ENCODE measurements around the gene STAG2. TPM values are rescaled to one million over a fixed set of nuclear protein-coding genes. Genes with fewer than 3 reads are reported as not detected.

The STAG2 gene
- total and polyA plus RNA-seq, 2 experiments from 2014 or later, result 68.8 to 92.8 TPM

DNA sequence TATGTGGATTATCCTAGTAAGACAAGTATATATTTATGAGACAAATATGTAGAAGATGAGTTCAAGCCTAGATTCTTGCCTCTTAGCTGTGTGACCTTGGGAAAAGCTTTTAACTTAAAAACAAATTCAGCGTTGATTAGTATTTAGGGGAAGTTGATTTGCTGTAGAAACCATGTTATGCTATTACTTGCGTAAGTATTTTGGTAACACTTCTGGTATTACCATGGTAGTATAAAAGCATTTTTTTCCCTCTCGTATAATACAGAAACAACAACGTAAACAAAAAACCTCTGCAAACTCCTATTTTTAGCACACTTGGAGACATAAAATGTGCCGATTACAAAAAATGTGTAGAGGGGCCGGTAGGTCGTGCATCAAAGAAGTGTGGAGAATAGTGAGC lies 33.2 kb downstream of the STAG2 start:
- Histone ChIP-seq H3K79me2 (replicated peaks; ENCODE audit: insufficient read depth) (peaks cover 100% of the 10 kb centered on the region), H3K27me3 (ENCODE audit: insufficient read depth) (no peaks in the 10 kb centered on the region), H3K4me1 (ENCODE audit: insufficient read depth) (peaks cover 16% of the 10 kb centered on the region), H2AFZ (no peak overlapping the region), H3K4me2 (no peak overlapping the region), H3K9me2 (ENCODE audit: insufficient read depth) (no peaks in the 10 kb centered on the region), H3K4me3 (no peak overlapping the region), H3F3A (replicated peaks; ENCODE audit: low read depth) (no peaks in the 10 kb centered on the region), H3K36me3 (ENCODE audit: insufficient read depth) (no peaks in the 10 kb centered on the region), H3K27ac (ENCODE audit: low read depth) (no peak overlapping the region), H4K20me1 (replicated peaks; ENCODE audit: insufficient read depth) (peaks cover 18% of the 10 kb centered on the region)
- Mint-ChIP-seq H3K27ac (no peak overlapping the region), H3K4me3 (no peak overlapping the region), H3K9me3 (no peaks in the 10 kb centered on the region), H3K36me3 (ENCODE audit: low read depth) (peaks cover 4% of the 10 kb centered on the region; the same call in 1 of the 3 replicates), H3K4me1 (peaks cover 17% of the 10 kb centered on the region), H3K27me3 (ENCODE audit: insufficient read depth, low read depth, poor library complexity) (no peaks in the 10 kb centered on the region)
- TF ChIP-seq CREB1 (CRISPR knock-in tag; IDR thresholded peaks at IDR 0.05; ENCODE audit: low read depth), result no peak
- TF ChIP-seq, protein P1, sequence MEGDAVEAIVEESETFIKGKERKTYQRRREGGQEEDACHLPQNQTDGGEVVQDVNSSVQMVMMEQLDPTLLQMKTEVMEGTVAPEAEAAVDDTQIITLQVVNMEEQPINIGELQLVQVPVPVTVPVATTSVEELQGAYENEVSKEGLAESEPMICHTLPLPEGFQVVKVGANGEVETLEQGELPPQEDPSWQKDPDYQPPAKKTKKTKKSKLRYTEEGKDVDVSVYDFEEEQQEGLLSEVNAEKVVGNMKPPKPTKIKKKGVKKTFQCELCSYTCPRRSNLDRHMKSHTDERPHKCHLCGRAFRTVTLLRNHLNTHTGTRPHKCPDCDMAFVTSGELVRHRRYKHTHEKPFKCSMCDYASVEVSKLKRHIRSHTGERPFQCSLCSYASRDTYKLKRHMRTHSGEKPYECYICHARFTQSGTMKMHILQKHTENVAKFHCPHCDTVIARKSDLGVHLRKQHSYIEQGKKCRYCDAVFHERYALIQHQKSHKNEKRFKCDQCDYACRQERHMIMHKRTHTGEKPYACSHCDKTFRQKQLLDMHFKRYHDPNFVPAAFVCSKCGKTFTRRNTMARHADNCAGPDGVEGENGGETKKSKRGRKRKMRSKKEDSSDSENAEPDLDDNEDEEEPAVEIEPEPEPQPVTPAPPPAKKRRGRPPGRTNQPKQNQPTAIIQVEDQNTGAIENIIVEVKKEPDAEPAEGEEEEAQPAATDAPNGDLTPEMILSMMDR (conservative IDR thresholded peaks at IDR 0.05; ENCODE audit: low read depth in 2 of 2), result no peak
- TF ChIP-seq EZH2phosphoT487 (IDR thresholded peaks at IDR 0.05; ENCODE audit: unreplicated experiment), result no peak
- TF ChIP-seq EZH2 (IDR thresholded peaks at IDR 0.05; ENCODE audit: low read depth, unreplicated experiment), result no peak
- DNase-seq (ENCODE audit: low spot score) (no peak), ATAC-seq (no peak)

DNA sequence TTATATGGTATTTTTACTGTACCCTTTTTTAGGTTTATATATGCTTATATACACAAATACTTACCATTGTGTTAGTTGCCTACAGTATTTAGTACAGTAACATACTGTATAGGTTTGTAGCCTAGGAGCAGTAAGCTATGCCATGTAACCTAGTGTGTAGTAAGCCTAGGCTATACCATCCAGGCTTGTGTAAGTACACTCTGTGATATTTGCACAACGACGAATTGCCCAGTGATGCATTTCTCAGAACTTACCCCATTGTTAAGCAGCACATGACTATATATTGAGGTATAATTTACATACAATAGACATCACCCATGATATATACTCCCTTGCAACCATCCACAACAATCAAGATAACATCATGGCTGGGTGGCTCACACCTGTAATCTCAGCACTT lies 40.1 kb downstream of the STAG2 start:
- no peak overlapping the region for H2AFZ ChIP-seq
- Mint-ChIP-seq H3K27ac (no peak overlapping the region), H3K27me3 (ENCODE audit: insufficient read depth, low read depth, poor library complexity) (no peaks in the 10 kb centered on the region), H3K9me3 (no peaks in the 10 kb centered on the region), H3K36me3 (ENCODE audit: low read depth) (no peaks in the 10 kb centered on the region; the same call in 2 of the 3 replicates), H3K4me3 (no peak overlapping the region), H3K4me1 (peaks cover 8% of the 10 kb centered on the region)
- no peaks in the 10 kb centered on the region for H3K27me3 ChIP-seq (ENCODE audit: insufficient read depth)
- no peak overlapping the region for H3K27ac ChIP-seq (ENCODE audit: low read depth)
- no peak for TF ChIP-seq EZH2 (IDR thresholded peaks at IDR 0.05; ENCODE audit: low read depth, unreplicated experiment)
- TF ChIP-seq, protein P2, sequence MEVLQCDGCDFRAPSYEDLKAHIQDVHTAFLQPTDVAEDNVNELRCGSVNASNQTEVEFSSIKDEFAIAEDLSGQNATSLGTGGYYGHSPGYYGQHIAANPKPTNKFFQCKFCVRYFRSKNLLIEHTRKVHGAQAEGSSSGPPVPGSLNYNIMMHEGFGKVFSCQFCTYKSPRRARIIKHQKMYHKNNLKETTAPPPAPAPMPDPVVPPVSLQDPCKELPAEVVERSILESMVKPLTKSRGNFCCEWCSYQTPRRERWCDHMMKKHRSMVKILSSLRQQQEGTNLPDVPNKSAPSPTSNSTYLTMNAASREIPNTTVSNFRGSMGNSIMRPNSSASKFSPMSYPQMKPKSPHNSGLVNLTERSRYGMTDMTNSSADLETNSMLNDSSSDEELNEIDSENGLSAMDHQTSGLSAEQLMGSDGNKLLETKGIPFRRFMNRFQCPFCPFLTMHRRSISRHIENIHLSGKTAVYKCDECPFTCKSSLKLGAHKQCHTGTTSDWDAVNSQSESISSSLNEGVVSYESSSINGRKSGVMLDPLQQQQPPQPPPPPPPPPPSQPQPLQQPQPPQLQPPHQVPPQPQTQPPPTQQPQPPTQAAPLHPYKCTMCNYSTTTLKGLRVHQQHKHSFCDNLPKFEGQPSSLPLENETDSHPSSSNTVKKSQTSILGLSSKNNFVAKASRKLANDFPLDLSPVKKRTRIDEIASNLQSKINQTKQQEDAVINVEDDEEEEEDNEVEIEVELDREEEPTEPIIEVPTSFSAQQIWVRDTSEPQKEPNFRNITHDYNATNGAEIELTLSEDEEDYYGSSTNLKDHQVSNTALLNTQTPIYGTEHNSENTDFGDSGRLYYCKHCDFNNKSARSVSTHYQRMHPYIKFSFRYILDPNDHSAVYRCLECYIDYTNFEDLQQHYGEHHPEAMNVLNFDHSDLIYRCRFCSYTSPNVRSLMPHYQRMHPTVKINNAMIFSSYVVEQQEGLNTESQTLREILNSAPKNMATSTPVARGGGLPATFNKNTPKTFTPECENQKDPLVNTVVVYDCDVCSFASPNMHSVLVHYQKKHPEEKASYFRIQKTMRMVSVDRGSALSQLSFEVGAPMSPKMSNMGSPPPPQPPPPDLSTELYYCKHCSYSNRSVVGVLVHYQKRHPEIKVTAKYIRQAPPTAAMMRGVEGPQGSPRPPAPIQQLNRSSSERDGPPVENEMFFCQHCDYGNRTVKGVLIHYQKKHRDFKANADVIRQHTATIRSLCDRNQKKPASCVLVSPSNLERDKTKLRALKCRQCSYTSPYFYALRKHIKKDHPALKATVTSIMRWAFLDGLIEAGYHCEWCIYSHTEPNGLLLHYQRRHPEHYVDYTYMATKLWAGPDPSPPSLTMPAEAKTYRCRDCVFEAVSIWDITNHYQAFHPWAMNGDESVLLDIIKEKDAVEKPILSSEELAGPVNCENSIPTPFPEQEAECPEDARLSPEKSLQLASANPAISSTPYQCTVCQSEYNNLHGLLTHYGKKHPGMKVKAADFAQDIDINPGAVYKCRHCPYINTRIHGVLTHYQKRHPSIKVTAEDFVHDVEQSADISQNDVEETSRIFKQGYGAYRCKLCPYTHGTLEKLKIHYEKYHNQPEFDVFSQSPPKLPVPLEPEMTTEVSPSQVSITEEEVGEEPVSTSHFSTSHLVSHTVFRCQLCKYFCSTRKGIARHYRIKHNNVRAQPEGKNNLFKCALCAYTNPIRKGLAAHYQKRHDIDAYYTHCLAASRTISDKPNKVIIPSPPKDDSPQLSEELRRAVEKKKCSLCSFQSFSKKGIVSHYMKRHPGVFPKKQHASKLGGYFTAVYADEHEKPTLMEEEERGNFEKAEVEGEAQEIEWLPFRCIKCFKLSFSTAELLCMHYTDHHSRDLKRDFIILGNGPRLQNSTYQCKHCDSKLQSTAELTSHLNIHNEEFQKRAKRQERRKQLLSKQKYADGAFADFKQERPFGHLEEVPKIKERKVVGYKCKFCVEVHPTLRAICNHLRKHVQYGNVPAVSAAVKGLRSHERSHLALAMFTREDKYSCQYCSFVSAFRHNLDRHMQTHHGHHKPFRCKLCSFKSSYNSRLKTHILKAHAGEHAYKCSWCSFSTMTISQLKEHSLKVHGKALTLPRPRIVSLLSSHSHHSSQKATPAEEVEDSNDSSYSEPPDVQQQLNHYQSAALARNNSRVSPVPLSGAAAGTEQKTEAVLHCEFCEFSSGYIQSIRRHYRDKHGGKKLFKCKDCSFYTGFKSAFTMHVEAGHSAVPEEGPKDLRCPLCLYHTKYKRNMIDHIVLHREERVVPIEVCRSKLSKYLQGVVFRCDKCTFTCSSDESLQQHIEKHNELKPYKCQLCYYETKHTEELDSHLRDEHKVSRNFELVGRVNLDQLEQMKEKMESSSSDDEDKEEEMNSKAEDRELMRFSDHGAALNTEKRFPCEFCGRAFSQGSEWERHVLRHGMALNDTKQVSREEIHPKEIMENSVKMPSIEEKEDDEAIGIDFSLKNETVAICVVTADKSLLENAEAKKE (CRISPR knock-in tag; IDR thresholded peaks at IDR 0.05), result no peak
- no peak for TF ChIP-seq CREB1 (CRISPR knock-in tag; IDR thresholded peaks at IDR 0.05; ENCODE audit: low read depth)
- no peak for TF ChIP-seq ZNF331 (CRISPR knock-in tag; IDR thresholded peaks at IDR 0.05; ENCODE audit: low read depth)
- ATAC-seq (no peak), DNase-seq (ENCODE audit: low spot score) (no peak)
- no peaks in the 10 kb centered on the region; the same call in 1 of the 2 replicates for H3K4me1 ChIP-seq (ENCODE audit: insufficient read depth)
- no peak overlapping the region for H3K4me3 ChIP-seq
- H4K20me1 ChIP-seq (replicated peaks; ENCODE audit: insufficient read depth), result peaks cover 14% of the 10 kb centered on the region
- H3K4me2 ChIP-seq, result no peak overlapping the region
- no peaks in the 10 kb centered on the region for H3K9me2 ChIP-seq (ENCODE audit: insufficient read depth)
- no peaks in the 10 kb centered on the region for H3K36me3 ChIP-seq (ENCODE audit: insufficient read depth)
- peaks cover 100% of the 10 kb centered on the region for H3K79me2 ChIP-seq (replicated peaks; ENCODE audit: insufficient read depth)
- H3F3A ChIP-seq (replicated peaks; ENCODE audit: low read depth), result no peaks in the 10 kb centered on the region
